SK-N-SH (cell line): ENCODE measurements around the gene PEX26. TPM values are rescaled to one million over a fixed set of nuclear protein-coding genes. Genes with fewer than 3 reads are reported as not detected.

Experiments used
- CTCF ChIA-PET: fragments of 300-600, 350-600 bp; formaldehyde crosslinking; extraction: SDS; loops from one replicate; lab custom pipeline; 2021; lab: Yijun Ruan, JAX
- POLR2A ChIA-PET: fragments of 350-600 bp; sonication (Branson Sonifier 250); formaldehyde crosslinking; extraction: SDS; loops from one replicate; lab custom pipeline; 2020; ENCODE audit warnings: antibody characterized with exemption, inconsistent platforms; lab: Yijun Ruan, JAX
- DNase-seq: peaks from one replicate; pipeline ENCODE4 v3.0.0; 2012
- H2AFZ ChIP-seq: fragments of 200-600 bp; sonication (generic); 2 replicates; pipeline ENCODE4 v1.8.1; 2016; ENCODE audit warnings: antibody characterized with exemption, mild to moderate bottlenecking, low read depth
- H3F3A ChIP-seq: fragments of 200-600 bp; sonication (generic); replicated peaks from 2 replicates; pipeline ENCODE3; 2016; ENCODE audit warnings: antibody characterized with exemption, mild to moderate bottlenecking; ENCODE audit not compliant: insufficient read depth
- H3K27ac ChIP-seq, 2 experiments: fragments of 200-500 bp in 1 of 2; fragments of 200-600 bp in 1 of 2; sonication (Bioruptor generic) in 1 of 2; sonication (generic), shearing (Covaris generic) in 1 of 2; 2 replicates each; pipeline versions ENCODE4 v1.5.1 to v1.6.1; 2014 to 2016; ENCODE audit warnings: low read depth in 2 of 2, inconsistent platforms in 1 of 2, low read length in 1 of 2, mild to moderate bottlenecking in 1 of 2, mixed read lengths in 1 of 2
- H3K27me3 ChIP-seq: fragments of 200-600 bp; sonication (generic), shearing (Covaris generic); 2 replicates; pipeline ENCODE4 v1.6.1; 2016; ENCODE audit warnings: mixed run types; ENCODE audit not compliant: insufficient read depth
- H3K36me3 ChIP-seq, 2 experiments: fragments of 200-500 bp in 1 of 2; fragments of 200-600 bp in 1 of 2; sonication (Bioruptor generic) in 1 of 2; sonication (generic) in 1 of 2; replicated peaks in 1 of 2; 2 replicates each; pipeline versions ENCODE3 to v1.5.1; 2014 to 2016; ENCODE audit warnings: low read length in 1 of 2, mild to moderate bottlenecking in 1 of 2; ENCODE audit not compliant: insufficient read depth in 2 of 2, control insufficient read depth in 1 of 2
- H3K4me1 ChIP-seq, 2 experiments: fragments of 200-500 bp in 1 of 2; fragments of 200-600 bp in 1 of 2; sonication (Bioruptor generic) in 1 of 2; sonication (generic), shearing (Covaris generic) in 1 of 2; 2 replicates each; pipeline versions ENCODE4 v1.5.1 to v1.6.1; 2014 to 2016; ENCODE audit warnings: low read depth in 1 of 2, low read length in 1 of 2, mixed run types in 1 of 2; ENCODE audit not compliant: insufficient read depth in 2 of 2, control insufficient read depth in 1 of 2
- H3K4me2 ChIP-seq: fragments of 200-600 bp; sonication (generic), shearing (Covaris generic); 2 replicates; pipeline ENCODE4 v1.6.1; 2017; ENCODE audit warnings: mixed run types
- H3K4me3 ChIP-seq, 2 experiments: fragments of 200-500 bp in 1 of 2; fragments of 200-600 bp in 1 of 2; sonication (Bioruptor generic) in 1 of 2; sonication (generic), shearing (Covaris generic) in 1 of 2; 2 replicates each; pipeline versions ENCODE4 v1.5.1 to v1.8.1; 2014 to 2016; ENCODE audit warnings: low read depth in 2 of 2, inconsistent platforms in 1 of 2, low read length in 1 of 2, mild to moderate bottlenecking in 1 of 2, mixed read lengths in 1 of 2, moderate library complexity in 1 of 2
- H3K79me2 ChIP-seq: fragments of 200-600 bp; sonication (generic); 2 replicates; pipeline ENCODE4 v1.8.1; 2017; ENCODE audit warnings: mild to moderate bottlenecking; ENCODE audit not compliant: insufficient read depth
- H3K9ac ChIP-seq: fragments of 200-600 bp; sonication (generic); 2 replicates; pipeline ENCODE4 v1.6.1; 2017; ENCODE audit warnings: mixed run types
- H3K9me2 ChIP-seq: fragments of 200-600 bp; sonication (generic); 2 replicates; pipeline ENCODE4 v1.6.1; 2017; ENCODE audit warnings: mixed run types
- H3K9me3 ChIP-seq: fragments of 200-600 bp; sonication (generic); 2 replicates; pipeline ENCODE4 v1.6.1; 2017; ENCODE audit warnings: mixed run types, mild to moderate bottlenecking, moderate library complexity
- H4K20me1 ChIP-seq: fragments of 200-600 bp; sonication (generic); 2 replicates; pipeline ENCODE4 v1.6.1; 2017; ENCODE audit warnings: mild to moderate bottlenecking, mixed run types; ENCODE audit not compliant: insufficient read depth
- CHD2 ChIP-seq: fragments of 150-350 bp; IDR thresholded peaks from 2 replicates; pipeline ENCODE4 v1.6.1; 2018; ENCODE audit warnings: low read length; ENCODE audit not compliant: partially characterized antibody
- EP300 ChIP-seq, 2 experiments: IDR thresholded peaks; 2 replicates each; pipeline versions ENCODE4 v1.4.0 to v1.6.1; 2012; ENCODE audit warnings: borderline replicate concordance in 1 of 2, low read depth in 1 of 2, low read length in 1 of 2
- EZH2phosphoT487 ChIP-seq: fragments of 200-600 bp; sonication (generic); IDR thresholded peaks from 2 replicates; pipeline ENCODE4 v1.6.1; 2017; ENCODE audit warnings: low read depth, mixed run types, mild to moderate bottlenecking, antibody characterized with exemption, moderate library complexity, borderline replicate concordance
- GABPA ChIP-seq: IDR thresholded peaks from 2 replicates; pipeline ENCODE4 v1.4.0; 2012; ENCODE audit warnings: low read depth, mild to moderate bottlenecking
- GATA2 ChIP-seq: sonication (generic); formaldehyde crosslinking; IDR thresholded peaks from 2 replicates; pipeline ENCODE4 v1.5.0; 2020; ENCODE audit warnings: mild to moderate bottlenecking, missing genetic modification reagents
- JUND ChIP-seq: IDR thresholded peaks from 2 replicates; pipeline ENCODE4 v1.4.0; 2012
- MXI1 ChIP-seq: IDR thresholded peaks from 2 replicates; pipeline ENCODE4 v1.6.1; 2012; ENCODE audit warnings: mild to moderate bottlenecking, low read depth, low read length, improper control_type of control experiment
- NFIC ChIP-seq: IDR thresholded peaks from 2 replicates; pipeline ENCODE4 v1.4.0; 2012; ENCODE audit warnings: borderline replicate concordance
- NRF1 ChIP-seq: IDR thresholded peaks from 2 replicates; pipeline ENCODE4 v1.6.1; 2012; ENCODE audit warnings: low read depth, mild to moderate bottlenecking, low read length
- RCOR1 ChIP-seq: fragments of 150-350 bp; IDR thresholded peaks from 2 replicates; pipeline ENCODE4 v1.6.1; 2017; ENCODE audit warnings: antibody characterized with exemption, low read length
- RFX5 ChIP-seq: IDR thresholded peaks from 2 replicates; pipeline ENCODE4 v1.6.1; 2012; ENCODE audit warnings: mild to moderate bottlenecking, improper control_type of control experiment, low read length
- RXRA ChIP-seq: IDR thresholded peaks from 2 replicates; pipeline ENCODE4 v1.4.0; 2012; ENCODE audit warnings: low read depth, mild to moderate bottlenecking, borderline replicate concordance
- SIN3A ChIP-seq: IDR thresholded peaks from 2 replicates; pipeline ENCODE4 v1.6.1; 2012; ENCODE audit warnings: low read depth, mild to moderate bottlenecking, low read length, moderate library complexity, borderline replicate concordance
- TAF1 ChIP-seq: IDR thresholded peaks from 2 replicates; pipeline ENCODE4 v1.6.1; 2012; ENCODE audit warnings: low read depth, mild to moderate bottlenecking, low read length, moderate library complexity, borderline replicate concordance
- TCF12 ChIP-seq: IDR thresholded peaks from 2 replicates; pipeline ENCODE4 v1.4.0; 2012
- WGBS: methylation state at CpG from one replicate; pipeline ENCODE4 v1.1.6; 2017; ENCODE audit warnings: low lambda C conversion rate; 5-methylcytosine and 5-hydroxymethylcytosine counted together
- polyA plus RNA-seq, 3 experiments: library from polyadenylated mRNA; depleted of rRNA; stranded (reverse); fragments of >200 nt; gene quantifications; 2 replicates each; pipeline ENCODE4 v1.2.3, GENCODE V29; 2012
- TF ChIP-seq, protein P1 (sequence below): IDR thresholded peaks from 2 replicates; pipeline ENCODE4; 2012
- TF ChIP-seq, protein P2 (sequence below): IDR thresholded peaks from 2 replicates; pipeline ENCODE4 v1.4.0; 2012; ENCODE audit warnings: low read depth, borderline replicate concordance
- TF ChIP-seq, protein P3 (sequence below): IDR thresholded peaks from 2 replicates; pipeline ENCODE4 v1.4.0; 2012; ENCODE audit warnings: low read depth
- TF ChIP-seq, protein P4 (sequence below): fragments of 150-350 bp; IDR thresholded peaks from 2 replicates; pipeline ENCODE4 v1.6.1; 2016; ENCODE audit warnings: mild to moderate bottlenecking, low read depth, low read length

PEX26 gene
- polyA plus RNA-seq, 1 of the 3 experiments (the other 2 are of a cell fraction): 13.0 TPM

DNA sequence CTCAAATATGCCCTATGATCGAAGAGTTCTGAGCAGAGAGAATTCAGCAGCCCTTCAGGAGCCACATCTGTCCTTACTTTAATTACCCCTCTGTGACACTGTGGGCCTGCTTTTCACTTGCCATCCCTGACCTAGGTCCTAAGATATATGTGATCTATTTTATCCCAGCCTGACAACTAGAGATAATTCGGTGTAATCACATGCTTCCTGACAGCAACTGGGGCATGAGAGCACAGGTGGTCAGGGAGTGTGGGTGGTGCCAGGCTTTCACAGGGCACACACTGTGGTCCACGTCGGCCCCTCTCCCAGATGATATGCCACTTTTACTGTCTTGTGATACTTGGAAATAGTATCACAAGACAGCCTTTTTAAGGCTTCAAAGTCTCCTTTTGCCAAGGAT, 36.7 kb downstream of the PEX26 start:
- 75% methylated on average over 4 of the region's 4 CpGs for WGBS
- POLR2A ChIA-PET: no interaction called here
- Histone ChIP-seq H2AFZ (no peak overlapping the region), H3K4me3 (no peak overlapping the region), H3F3A (no peaks in the 10 kb centered on the region), H3K9me3 (no peaks in the 10 kb centered on the region), H3K27me3 (no peaks in the 10 kb centered on the region), H3K36me3 (no peaks in the 10 kb centered on the region), H3K9me2 (no peaks in the 10 kb centered on the region), H3K9ac (no peak overlapping the region), H3K79me2 (no peaks in the 10 kb centered on the region), H3K27ac (no peak overlapping the region), H4K20me1 (no peaks in the 10 kb centered on the region), H3K4me2 (no peak overlapping the region), H3K4me1 (peaks cover 0 to 14% of the 10 kb centered on the region in 2 experiments; a peak in 1 of 4 replicates)
- TF ChIP-seq EZH2phosphoT487 (no peak), GABPA (no peak), CHD2 (no peak), RXRA (no peak), NFIC (no peak), RCOR1 (no peak), RFX5 (no peak), SIN3A (no peak), MXI1 (no peak), JUND (no peak), TCF12 (no peak), EP300 (IDR thresholded peaks at IDR 0.05; ENCODE audit: borderline replicate concordance in 1 of 2, low read depth in 1 of 2, low read length in 1 of 2) (no peak), GATA2 (CRISPR knock-in tag) (no peak), NRF1 (no peak), TAF1 (no peak)
- TF ChIP-seq, protein P1, sequence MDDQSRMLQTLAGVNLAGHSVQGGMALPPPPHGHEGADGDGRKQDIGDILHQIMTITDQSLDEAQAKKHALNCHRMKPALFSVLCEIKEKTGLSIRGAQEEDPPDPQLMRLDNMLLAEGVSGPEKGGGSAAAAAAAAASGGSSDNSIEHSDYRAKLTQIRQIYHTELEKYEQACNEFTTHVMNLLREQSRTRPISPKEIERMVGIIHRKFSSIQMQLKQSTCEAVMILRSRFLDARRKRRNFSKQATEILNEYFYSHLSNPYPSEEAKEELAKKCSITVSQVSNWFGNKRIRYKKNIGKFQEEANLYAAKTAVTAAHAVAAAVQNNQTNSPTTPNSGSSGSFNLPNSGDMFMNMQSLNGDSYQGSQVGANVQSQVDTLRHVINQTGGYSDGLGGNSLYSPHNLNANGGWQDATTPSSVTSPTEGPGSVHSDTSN: no peak
- TF ChIP-seq, protein P2, sequence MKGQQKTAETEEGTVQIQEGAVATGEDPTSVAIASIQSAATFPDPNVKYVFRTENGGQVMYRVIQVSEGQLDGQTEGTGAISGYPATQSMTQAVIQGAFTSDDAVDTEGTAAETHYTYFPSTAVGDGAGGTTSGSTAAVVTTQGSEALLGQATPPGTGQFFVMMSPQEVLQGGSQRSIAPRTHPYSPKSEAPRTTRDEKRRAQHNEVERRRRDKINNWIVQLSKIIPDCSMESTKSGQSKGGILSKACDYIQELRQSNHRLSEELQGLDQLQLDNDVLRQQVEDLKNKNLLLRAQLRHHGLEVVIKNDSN: no peak
- TF ChIP-seq, protein P3, sequence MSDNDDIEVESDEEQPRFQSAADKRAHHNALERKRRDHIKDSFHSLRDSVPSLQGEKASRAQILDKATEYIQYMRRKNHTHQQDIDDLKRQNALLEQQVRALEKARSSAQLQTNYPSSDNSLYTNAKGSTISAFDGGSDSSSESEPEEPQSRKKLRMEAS: no peak
- TF ChIP-seq, protein P4, sequence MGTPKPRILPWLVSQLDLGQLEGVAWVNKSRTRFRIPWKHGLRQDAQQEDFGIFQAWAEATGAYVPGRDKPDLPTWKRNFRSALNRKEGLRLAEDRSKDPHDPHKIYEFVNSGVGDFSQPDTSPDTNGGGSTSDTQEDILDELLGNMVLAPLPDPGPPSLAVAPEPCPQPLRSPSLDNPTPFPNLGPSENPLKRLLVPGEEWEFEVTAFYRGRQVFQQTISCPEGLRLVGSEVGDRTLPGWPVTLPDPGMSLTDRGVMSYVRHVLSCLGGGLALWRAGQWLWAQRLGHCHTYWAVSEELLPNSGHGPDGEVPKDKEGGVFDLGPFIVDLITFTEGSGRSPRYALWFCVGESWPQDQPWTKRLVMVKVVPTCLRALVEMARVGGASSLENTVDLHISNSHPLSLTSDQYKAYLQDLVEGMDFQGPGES: no peak
- CTCF ChIA-PET: no interaction called here
- DNase-seq: no peak
